Hepatocyte (in vitro differentiated cells): ENCODE results near the gene TMEM237. TPM values are rescaled to one million over a fixed set of nuclear protein-coding genes. Genes with fewer than 3 reads are reported as not detected.
"Not testable (repeated sequence)": the region's sequence is repeated elsewhere in the genome, so short reads cannot be mapped to it uniquely, and the experiment has no call there.

Experiments used
- DNase-seq: peaks from one replicate; pipeline ENCODE4 v3.0.0-alpha.2; 2016; ENCODE audit warnings: low spot score
- H2AFZ ChIP-seq: fragments of 200-600 bp; sonication (generic); 2 replicates; pipeline ENCODE4 v1.6.0; 2016; ENCODE audit warnings: antibody characterized with exemption, mild to moderate bottlenecking
- H3K27ac ChIP-seq: fragments of 200-600 bp; sonication (generic); 2 replicates; pipeline ENCODE4 v1.5.1; 2016; ENCODE audit warnings: mild to moderate bottlenecking
- H3K27me3 ChIP-seq: fragments of 200-600 bp; sonication (generic); 2 replicates; pipeline ENCODE4 v1.6.1; 2016
- H3K36me3 ChIP-seq: fragments of 200-600 bp; sonication (generic); replicated peaks from 2 replicates; pipeline ENCODE4 v1.5.1; 2016; ENCODE audit warnings: low read depth; ENCODE audit not compliant: insufficient read depth
- H3K4me1 ChIP-seq: fragments of 200-600 bp; sonication (generic); 2 replicates; pipeline ENCODE4 v1.5.1; 2016; ENCODE audit warnings: mild to moderate bottlenecking, moderate library complexity; ENCODE audit not compliant: insufficient read depth
- H3K4me2 ChIP-seq: fragments of 200-600 bp; sonication (generic); 2 replicates; pipeline ENCODE4 v1.6.0; 2016
- H3K4me3 ChIP-seq: fragments of 200-600 bp; sonication (generic); 2 replicates; pipeline ENCODE4 v1.5.1; 2016; ENCODE audit warnings: mild to moderate bottlenecking
- H3K79me2 ChIP-seq: fragments of 200-600 bp; sonication (generic); 2 replicates; pipeline ENCODE4 v1.6.0; 2017; ENCODE audit warnings: mild to moderate bottlenecking
- H3K9me2 ChIP-seq: fragments of 200-600 bp; sonication (generic); replicated peaks from 2 replicates; pipeline ENCODE4 v1.6.0; 2017; ENCODE audit warnings: mild to moderate bottlenecking; ENCODE audit not compliant: insufficient read depth
- H3K9me3 ChIP-seq: fragments of 200-600 bp; sonication (generic); 2 replicates; pipeline ENCODE4 v1.5.1; 2016; ENCODE audit warnings: low read depth, mild to moderate bottlenecking
- H4K20me1 ChIP-seq: fragments of 200-600 bp; sonication (generic); 2 replicates; pipeline ENCODE4 v1.6.0; 2016; ENCODE audit warnings: mild to moderate bottlenecking; ENCODE audit not compliant: insufficient read depth, poor library complexity, severe bottlenecking
- EZH2 ChIP-seq: fragments of 200-600 bp; sonication (generic); IDR thresholded peaks from 2 replicates; pipeline ENCODE4 v1.6.1; 2016; ENCODE audit warnings: antibody characterized with exemption, mild to moderate bottlenecking, borderline replicate concordance
- EZH2phosphoT487 ChIP-seq: fragments of 200-600 bp; sonication (generic); IDR thresholded peaks from one replicate; pipeline ENCODE4 v1.6.1; 2018; ENCODE audit warnings: antibody characterized with exemption, mild to moderate bottlenecking, low read depth, moderate library complexity; ENCODE audit not compliant: unreplicated experiment, severe bottlenecking
- WGBS: methylation state at CpG from one replicate; pipeline ENCODE4 v1.1.6; 2016; ENCODE audit warnings: low lambda C conversion rate; ENCODE audit errors: missing lambda C conversion rate; 5-methylcytosine and 5-hydroxymethylcytosine counted together
- polyA plus RNA-seq: library from polyadenylated mRNA; unstranded; fragments of >200 nt; fragmentation: Nextera tagmentation; extraction: Ambion mirVana; gene quantifications from 2 replicates; pipeline ENCODE4 v1.2.1, GENCODE V29; 2016
- total RNA-seq: library from RNA; depleted of rRNA; stranded (reverse); fragments of >200 nt; gene quantifications from 2 replicates; pipeline ENCODE4 v1.2.3, GENCODE V29; 2014
- TF ChIP-seq, protein P1 (sequence below): fragments of 200-600 bp; sonication (generic); IDR thresholded peaks from 2 replicates; pipeline ENCODE4 v1.5.1; 2016; ENCODE audit warnings: antibody characterized with exemption, mild to moderate bottlenecking; ENCODE audit not compliant: poor library complexity

The TMEM237 gene
- total and polyA plus RNA-seq, 2 experiments from 2014 or later: 26.9 to 33.6 TPM

DNA sequence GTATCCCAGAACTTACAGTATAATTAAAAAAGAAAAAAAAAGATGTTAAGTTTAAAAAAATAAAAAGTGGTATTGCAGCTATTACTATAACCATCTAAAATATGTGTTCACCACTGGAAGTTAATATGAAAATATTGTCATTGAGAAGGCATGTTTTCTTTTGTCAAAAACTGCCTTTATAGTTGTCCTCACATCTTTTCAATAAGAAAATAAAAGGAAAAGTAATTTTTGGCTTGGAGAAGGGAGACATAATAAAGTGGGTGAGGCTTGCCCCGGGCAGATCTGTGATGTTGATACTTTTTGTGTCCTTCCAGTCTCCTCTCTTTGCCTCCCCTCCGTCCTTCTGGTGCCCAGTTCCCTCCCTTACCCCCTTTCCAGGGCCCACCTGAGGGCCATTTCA, 30.2 kb upstream of the TMEM237 start:
- no peak overlapping the region for H3K4me2 ChIP-seq
- H3K27ac ChIP-seq: no peak overlapping the region
- H3K79me2 ChIP-seq: no peaks in the 10 kb centered on the region
- DNase-seq: no peak
- H3K9me2 ChIP-seq: no peaks in the 10 kb centered on the region
- TF ChIP-seq, protein P1, sequence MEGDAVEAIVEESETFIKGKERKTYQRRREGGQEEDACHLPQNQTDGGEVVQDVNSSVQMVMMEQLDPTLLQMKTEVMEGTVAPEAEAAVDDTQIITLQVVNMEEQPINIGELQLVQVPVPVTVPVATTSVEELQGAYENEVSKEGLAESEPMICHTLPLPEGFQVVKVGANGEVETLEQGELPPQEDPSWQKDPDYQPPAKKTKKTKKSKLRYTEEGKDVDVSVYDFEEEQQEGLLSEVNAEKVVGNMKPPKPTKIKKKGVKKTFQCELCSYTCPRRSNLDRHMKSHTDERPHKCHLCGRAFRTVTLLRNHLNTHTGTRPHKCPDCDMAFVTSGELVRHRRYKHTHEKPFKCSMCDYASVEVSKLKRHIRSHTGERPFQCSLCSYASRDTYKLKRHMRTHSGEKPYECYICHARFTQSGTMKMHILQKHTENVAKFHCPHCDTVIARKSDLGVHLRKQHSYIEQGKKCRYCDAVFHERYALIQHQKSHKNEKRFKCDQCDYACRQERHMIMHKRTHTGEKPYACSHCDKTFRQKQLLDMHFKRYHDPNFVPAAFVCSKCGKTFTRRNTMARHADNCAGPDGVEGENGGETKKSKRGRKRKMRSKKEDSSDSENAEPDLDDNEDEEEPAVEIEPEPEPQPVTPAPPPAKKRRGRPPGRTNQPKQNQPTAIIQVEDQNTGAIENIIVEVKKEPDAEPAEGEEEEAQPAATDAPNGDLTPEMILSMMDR: no peak
- no peaks in the 10 kb centered on the region for H3K36me3 ChIP-seq
- H3K9me3 ChIP-seq: no peaks in the 10 kb centered on the region
- H4K20me1 ChIP-seq: no peaks in the 10 kb centered on the region
- H3K27me3 ChIP-seq: no peaks in the 10 kb centered on the region
- H2AFZ ChIP-seq: no peak overlapping the region
- no peak overlapping the region for H3K4me3 ChIP-seq
- H3K4me1 ChIP-seq: no peaks in the 10 kb centered on the region
- 92% methylated on average over 2 of the region's 2 CpGs for WGBS

DNA sequence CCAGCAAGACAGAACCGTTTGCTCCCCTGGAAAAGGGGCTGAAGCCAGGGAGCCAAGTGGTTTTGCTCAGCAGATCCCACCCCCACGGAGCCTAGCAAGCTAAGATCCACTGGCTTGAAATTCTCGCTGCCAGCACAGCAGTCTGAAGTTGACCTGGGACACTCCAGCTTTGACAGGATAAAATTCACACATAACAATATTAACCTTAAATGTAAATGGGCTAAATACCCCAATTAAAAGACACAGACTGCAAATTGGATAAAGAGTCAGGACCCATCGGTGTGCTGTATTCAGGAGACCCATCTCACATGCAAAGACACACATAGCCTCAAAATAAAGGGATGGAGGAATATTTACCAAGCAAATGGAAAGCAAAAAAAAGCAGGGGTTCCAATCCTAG, 27.9 kb upstream of the TMEM237 start:
- H4K20me1 ChIP-seq, H3K9me2 ChIP-seq, H3K9me3 ChIP-seq, H3K36me3 ChIP-seq, H3K4me3 ChIP-seq, H3K4me1 ChIP-seq, DNase-seq, H3K27me3 ChIP-seq, H3K27ac ChIP-seq, H2AFZ ChIP-seq, H3K79me2 ChIP-seq, H3K4me2 ChIP-seq: not testable (repeated sequence)
- WGBS: 64% methylated on average over 4 of the region's 4 CpGs

DNA sequence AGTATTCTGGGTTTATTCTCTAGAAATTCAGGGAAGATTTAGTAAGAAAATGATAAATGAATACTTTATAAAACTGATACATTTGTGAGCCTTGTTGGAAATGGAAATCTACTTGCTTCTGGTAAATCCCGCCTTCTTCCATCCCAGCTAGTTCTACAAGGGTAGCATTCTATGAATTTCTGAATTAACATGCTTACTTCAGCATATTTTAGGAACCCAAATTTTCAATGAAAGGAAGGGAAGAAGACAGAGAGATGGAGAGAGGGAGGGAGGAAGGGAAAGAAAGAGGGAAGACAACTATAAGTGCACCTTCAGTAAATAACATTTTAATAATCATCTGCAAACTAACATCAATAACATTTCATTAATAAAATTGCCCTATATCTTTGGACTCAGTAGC, 26.6 kb upstream of the TMEM237 start:
- H3K4me1 ChIP-seq: no peaks in the 10 kb centered on the region
- no peak overlapping the region for H3K27ac ChIP-seq
- H2AFZ ChIP-seq: no peak overlapping the region
- no peaks in the 10 kb centered on the region for H3K9me3 ChIP-seq
- DNase-seq: no peak
- H3K36me3 ChIP-seq: no peaks in the 10 kb centered on the region
- H3K27me3 ChIP-seq: no peaks in the 10 kb centered on the region
- WGBS: 93% methylated on average over 1 of the region's 1 CpG
- no peaks in the 10 kb centered on the region for H4K20me1 ChIP-seq
- no peaks in the 10 kb centered on the region for H3K9me2 ChIP-seq
- TF ChIP-seq, protein P1: no peak
- TF ChIP-seq EZH2 (no peak), EZH2phosphoT487 (no peak)
- H3K4me2 ChIP-seq: no peak overlapping the region
- no peak overlapping the region for H3K4me3 ChIP-seq
- no peaks in the 10 kb centered on the region for H3K79me2 ChIP-seq

DNA sequence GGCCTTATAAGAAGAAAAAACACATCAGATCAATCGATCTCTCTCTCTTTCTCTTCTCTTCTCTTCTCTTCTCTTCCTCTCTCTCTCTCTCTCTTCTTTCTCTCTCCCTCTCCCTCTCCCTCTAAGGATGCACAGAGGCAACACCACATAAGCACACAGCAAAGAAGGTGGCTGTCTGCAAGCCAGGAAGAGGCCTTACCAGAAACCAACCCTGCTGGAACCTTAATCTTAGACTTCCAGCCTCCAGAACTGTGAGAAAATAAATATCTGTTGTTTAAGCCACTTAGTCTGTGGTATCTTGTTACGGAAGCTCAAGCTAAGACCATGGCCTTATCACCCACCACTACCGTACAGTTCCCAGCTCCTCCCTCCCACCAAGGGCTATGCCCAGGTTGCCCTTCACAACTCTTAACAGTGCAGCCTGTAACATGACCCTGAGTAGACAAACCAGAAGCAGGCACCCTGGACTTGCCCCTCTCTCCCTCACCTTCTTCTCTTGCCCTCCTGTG, 25.2 kb upstream of the TMEM237 start:
- H3K4me1 ChIP-seq: no peaks in the 10 kb centered on the region
- TF ChIP-seq EZH2: no peak
- no peak for TF ChIP-seq EZH2phosphoT487
- TF ChIP-seq, protein P1: no peak
- no peak overlapping the region for H3K27ac ChIP-seq
- H3K4me2 ChIP-seq: no peak overlapping the region
- no peaks in the 10 kb centered on the region for H3K9me2 ChIP-seq
- no peaks in the 10 kb centered on the region for H3K27me3 ChIP-seq
- H2AFZ ChIP-seq: no peak overlapping the region
- H3K4me3 ChIP-seq: no peak overlapping the region
- no peaks in the 10 kb centered on the region for H3K9me3 ChIP-seq
- H3K36me3 ChIP-seq: no peaks in the 10 kb centered on the region
- no peak for DNase-seq
- H4K20me1 ChIP-seq: no peaks in the 10 kb centered on the region
- H3K79me2 ChIP-seq: no peaks in the 10 kb centered on the region
- 44% methylated on average over 3 of the region's 3 CpGs for WGBS
